Neural progenitor cell (in vitro differentiated cells): ENCODE measurements around the gene TBX5. TPM values are rescaled to one million over a fixed set of nuclear protein-coding genes. Genes with fewer than 3 reads are reported as not detected.
"Not testable (repeated sequence)": the region's sequence is repeated elsewhere in the genome, so short reads cannot be mapped to it uniquely, and the experiment has no call there.

Experiments used
- DNase-seq: peaks from one replicate; pipeline ENCODE4 v3.0.0-alpha.2; 2016; ENCODE audit warnings: low spot score
- H2AFZ ChIP-seq: fragments of 200-600 bp; sonication (generic); replicated peaks from 2 replicates; pipeline ENCODE4 v1.6.1; 2016; ENCODE audit warnings: antibody characterized with exemption
- H3F3A ChIP-seq: fragments of 200-600 bp; sonication (generic); 2 replicates; pipeline ENCODE4 v1.6.1; 2016; ENCODE audit warnings: antibody characterized with exemption, low read depth
- H3K27ac ChIP-seq: fragments of 200-600 bp; sonication (generic); 2 replicates; pipeline ENCODE4 v1.5.1; 2016; ENCODE audit warnings: mild to moderate bottlenecking
- H3K27me3 ChIP-seq: fragments of 200-600 bp; sonication (generic); 2 replicates; pipeline ENCODE4 v1.6.1; 2016; ENCODE audit warnings: mild to moderate bottlenecking, moderate library complexity
- H3K36me3 ChIP-seq: fragments of 200-600 bp; sonication (generic); 2 replicates; pipeline ENCODE4 v1.5.1; 2016
- H3K4me1 ChIP-seq: fragments of 200-600 bp; sonication (generic); 2 replicates; pipeline ENCODE4 v1.6.1; 2016; ENCODE audit warnings: mixed run types
- H3K4me2 ChIP-seq: fragments of 200-600 bp; sonication (generic); 2 replicates; pipeline ENCODE4 v1.6.1; 2016
- H3K4me3 ChIP-seq: fragments of 200-600 bp; sonication (generic); 2 replicates; pipeline ENCODE4 v1.5.1; 2016
- H3K79me2 ChIP-seq: fragments of 200-600 bp; sonication (generic); 2 replicates; pipeline ENCODE4 v1.6.1; 2016; ENCODE audit warnings: low read depth
- H3K9ac ChIP-seq: fragments of 200-600 bp; sonication (generic); 2 replicates; pipeline ENCODE4 v1.6.1; 2016
- H3K9me3 ChIP-seq: fragments of 200-600 bp; sonication (generic); 2 replicates; pipeline ENCODE4 v1.5.1; 2016; ENCODE audit warnings: low read depth
- H4K20me1 ChIP-seq: fragments of 200-600 bp; sonication (generic); 2 replicates; pipeline ENCODE4 v1.6.1; 2016; ENCODE audit warnings: low read depth
- H3K27ac Mint-ChIP-seq: 3 replicates; pipeline ENCODE4 v1.8.0; 2021; ENCODE audit warnings: mixed read lengths
- H3K27me3 Mint-ChIP-seq: 2 replicates; pipeline ENCODE4 v1.8.0; 2022; ENCODE audit warnings: low read depth, mild to moderate bottlenecking, inconsistent platforms, moderate library complexity, mixed read lengths; ENCODE audit not compliant: insufficient read depth
- H3K36me3 Mint-ChIP-seq: 3 replicates; pipeline ENCODE4 v1.8.0; 2021; ENCODE audit warnings: mixed read lengths
- H3K4me1 Mint-ChIP-seq: 3 replicates; pipeline ENCODE4 v1.8.0; 2021; ENCODE audit warnings: mixed read lengths
- H3K4me3 Mint-ChIP-seq: 3 replicates; pipeline ENCODE4 v1.8.0; 2021; ENCODE audit warnings: mild to moderate bottlenecking, moderate library complexity, mixed read lengths
- H3K9me3 Mint-ChIP-seq: 3 replicates; pipeline ENCODE4 v1.8.0; 2020; ENCODE audit warnings: mixed read lengths
- EZH2 ChIP-seq: fragments of 200-600 bp; sonication (generic); IDR thresholded peaks from 2 replicates; pipeline ENCODE4 v1.6.1; 2017; ENCODE audit warnings: antibody characterized with exemption, mild to moderate bottlenecking, moderate library complexity
- EZH2phosphoT487 ChIP-seq: fragments of 200-600 bp; sonication (generic); IDR thresholded peaks from 2 replicates; pipeline ENCODE4 v1.6.1; 2017; ENCODE audit warnings: antibody characterized with exemption
- total RNA-seq: library from RNA; depleted of rRNA; stranded (reverse); fragments of >200 nt; gene quantifications from 2 replicates; pipeline ENCODE4 v1.2.3, GENCODE V29; 2015; ENCODE audit warnings: low replicate concordance
- TF ChIP-seq, protein P1 (sequence below): fragments of 200-600 bp; sonication (generic); IDR thresholded peaks from 2 replicates; pipeline ENCODE4 v1.5.1; 2017; ENCODE audit warnings: antibody characterized with exemption, mild to moderate bottlenecking

TBX5 gene
- total RNA-seq, 1 donor from 2014 or later = not detected

DNA sequence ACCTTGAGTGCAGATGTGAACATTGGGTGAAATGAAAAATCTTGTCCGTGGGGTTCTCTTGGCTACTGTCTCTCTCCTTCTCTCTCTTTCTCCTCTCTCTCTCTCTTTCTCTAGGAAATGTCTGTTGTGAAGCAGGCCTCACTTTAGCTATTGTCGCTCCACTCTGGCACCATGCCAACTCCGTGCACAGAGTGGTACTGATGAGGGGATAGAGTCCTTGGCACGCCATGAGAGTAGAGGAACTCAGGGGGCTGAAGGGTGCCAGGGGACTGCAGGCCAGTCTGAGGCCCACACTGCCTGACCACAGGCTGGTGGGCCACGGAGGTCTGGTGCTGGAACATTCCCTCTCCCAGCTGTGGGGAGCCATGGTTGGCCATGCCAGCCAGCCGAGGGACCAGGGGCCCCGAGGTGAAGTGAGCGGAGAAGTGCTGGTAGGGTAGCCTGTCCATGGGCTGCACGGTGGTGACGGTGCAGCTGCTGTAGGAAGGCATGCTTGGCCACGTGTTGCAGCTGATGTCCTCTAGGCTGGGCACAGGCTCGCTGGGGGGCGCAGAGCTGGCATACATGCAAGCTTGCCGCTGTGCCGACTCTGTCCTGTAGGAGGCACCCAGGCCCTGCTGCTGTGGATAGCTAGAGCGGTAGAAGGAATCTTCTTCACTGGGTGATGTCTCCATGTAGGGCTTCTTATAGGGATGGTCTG is 50.4 kb downstream of the TBX5 start:
- Histone ChIP-seq H3K4me1 (no peaks in the 10 kb centered on the region), H3K36me3 (no peaks in the 10 kb centered on the region), H3K79me2 (no peaks in the 10 kb centered on the region), H3K9me3 (no peaks in the 10 kb centered on the region), H3F3A (no peaks in the 10 kb centered on the region), H3K27me3 (peaks cover 6% of the 10 kb centered on the region), H4K20me1 (no peaks in the 10 kb centered on the region), H2AFZ (no peak overlapping the region), H3K27ac (no peak overlapping the region), H3K4me2 (no peak overlapping the region), H3K4me3 (no peak overlapping the region), H3K9ac (no peak overlapping the region)
- no peaks in the 10 kb centered on the region for H3K9me3 Mint-ChIP-seq
- no peaks in the 10 kb centered on the region for H3K36me3 Mint-ChIP-seq
- H3K4me3 Mint-ChIP-seq = no peak overlapping the region
- peak; percentile 54 for DNase-seq
- no peak overlapping the region for H3K27ac Mint-ChIP-seq
- H3K27me3 Mint-ChIP-seq = peaks cover 4% of the 10 kb centered on the region
- TF ChIP-seq EZH2phosphoT487 = no peak
- TF ChIP-seq, protein P1, sequence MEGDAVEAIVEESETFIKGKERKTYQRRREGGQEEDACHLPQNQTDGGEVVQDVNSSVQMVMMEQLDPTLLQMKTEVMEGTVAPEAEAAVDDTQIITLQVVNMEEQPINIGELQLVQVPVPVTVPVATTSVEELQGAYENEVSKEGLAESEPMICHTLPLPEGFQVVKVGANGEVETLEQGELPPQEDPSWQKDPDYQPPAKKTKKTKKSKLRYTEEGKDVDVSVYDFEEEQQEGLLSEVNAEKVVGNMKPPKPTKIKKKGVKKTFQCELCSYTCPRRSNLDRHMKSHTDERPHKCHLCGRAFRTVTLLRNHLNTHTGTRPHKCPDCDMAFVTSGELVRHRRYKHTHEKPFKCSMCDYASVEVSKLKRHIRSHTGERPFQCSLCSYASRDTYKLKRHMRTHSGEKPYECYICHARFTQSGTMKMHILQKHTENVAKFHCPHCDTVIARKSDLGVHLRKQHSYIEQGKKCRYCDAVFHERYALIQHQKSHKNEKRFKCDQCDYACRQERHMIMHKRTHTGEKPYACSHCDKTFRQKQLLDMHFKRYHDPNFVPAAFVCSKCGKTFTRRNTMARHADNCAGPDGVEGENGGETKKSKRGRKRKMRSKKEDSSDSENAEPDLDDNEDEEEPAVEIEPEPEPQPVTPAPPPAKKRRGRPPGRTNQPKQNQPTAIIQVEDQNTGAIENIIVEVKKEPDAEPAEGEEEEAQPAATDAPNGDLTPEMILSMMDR = peak; percentile 58
- no peaks in the 10 kb centered on the region for H3K4me1 Mint-ChIP-seq

DNA sequence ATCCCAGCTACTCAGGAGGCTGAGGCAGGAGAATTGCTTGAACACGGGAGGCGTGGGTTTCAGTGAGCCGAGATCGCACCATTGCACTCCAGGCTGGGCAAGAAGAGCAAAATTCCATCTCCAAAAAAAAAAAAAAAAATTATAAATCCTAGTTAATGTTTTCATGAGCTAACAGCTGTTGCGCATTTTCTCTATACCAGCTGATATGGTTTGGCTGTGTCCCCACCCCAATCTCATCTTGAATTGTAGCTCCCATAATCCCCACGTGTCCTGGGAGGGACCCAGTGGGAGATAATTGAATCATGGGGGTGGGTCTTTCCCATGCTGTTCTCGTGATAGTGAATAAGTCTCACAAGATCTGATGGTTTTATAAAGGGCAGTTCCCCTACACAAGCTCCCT is 56.7 kb downstream of the TBX5 start:
- not testable (repeated sequence) for H3K36me3 Mint-ChIP-seq, H3K9ac ChIP-seq, H3K9me3 ChIP-seq, H3F3A ChIP-seq, H3K4me3 ChIP-seq, H3K27me3 ChIP-seq, H4K20me1 ChIP-seq, H3K27ac Mint-ChIP-seq, H3K27me3 Mint-ChIP-seq, H3K4me3 Mint-ChIP-seq, DNase-seq, H3K36me3 ChIP-seq, H3K9me3 Mint-ChIP-seq, H3K4me1 Mint-ChIP-seq, H3K4me1 ChIP-seq, H2AFZ ChIP-seq, H3K27ac ChIP-seq, H3K4me2 ChIP-seq, H3K79me2 ChIP-seq

DNA sequence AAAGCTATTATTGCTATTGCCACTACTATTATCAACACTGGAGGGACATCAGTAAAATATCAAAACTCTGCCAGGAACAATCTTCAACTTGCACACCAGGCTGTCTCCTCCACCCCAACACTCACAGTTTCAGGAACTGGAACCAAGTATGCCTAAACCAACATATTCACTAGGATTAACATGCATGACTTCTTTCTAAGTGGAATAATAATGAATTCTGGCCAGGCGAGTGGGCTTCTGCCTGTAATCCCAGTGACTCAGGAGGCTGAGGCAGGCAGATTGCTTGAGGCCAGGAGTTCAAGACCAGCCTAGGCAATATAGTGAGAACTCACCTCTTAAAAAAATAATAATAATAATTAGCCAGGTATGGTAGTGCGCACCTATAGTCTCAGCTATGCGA is 58.1 kb downstream of the TBX5 start:
- Histone ChIP-seq H3K27ac (no peak overlapping the region), H3F3A (no peaks in the 10 kb centered on the region), H3K27me3 (no peaks in the 10 kb centered on the region), H3K4me3 (no peak overlapping the region), H3K79me2 (no peaks in the 10 kb centered on the region), H3K9ac (no peak overlapping the region), H3K4me1 (no peaks in the 10 kb centered on the region), H2AFZ (no peak overlapping the region), H3K4me2 (no peak overlapping the region), H4K20me1 (no peaks in the 10 kb centered on the region), H3K9me3 (no peaks in the 10 kb centered on the region), H3K36me3 (no peaks in the 10 kb centered on the region)
- Mint-ChIP-seq H3K4me3 (no peak overlapping the region), H3K36me3 (no peaks in the 10 kb centered on the region), H3K27me3 (peaks cover 3% of the 10 kb centered on the region), H3K27ac (no peak overlapping the region), H3K4me1 (no peaks in the 10 kb centered on the region), H3K9me3 (no peaks in the 10 kb centered on the region)
- DNase-seq = no peak
- TF ChIP-seq EZH2 = no peak
- TF ChIP-seq EZH2phosphoT487 = no peak
- TF ChIP-seq, protein P1 = no peak

DNA sequence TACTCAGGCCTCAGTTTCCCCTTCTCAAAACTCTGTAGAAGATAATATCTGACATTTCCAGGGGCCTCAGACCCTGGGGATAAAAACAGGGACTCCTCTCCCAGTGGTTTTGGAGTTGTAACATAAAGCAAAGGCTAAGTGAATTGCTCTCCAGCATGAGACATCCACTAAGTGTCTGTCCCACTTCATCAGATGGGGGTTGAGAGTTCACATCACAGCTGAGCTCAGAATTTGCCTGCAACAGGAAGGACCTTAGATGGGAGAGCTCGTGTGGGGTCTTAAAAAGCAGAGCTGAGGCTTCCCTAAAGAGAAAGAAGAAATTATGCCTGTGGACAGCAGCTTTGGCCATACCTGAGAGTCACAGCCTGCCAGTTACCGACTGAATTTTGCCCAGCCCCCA is 61.1 kb downstream of the TBX5 start:
- H3K27ac ChIP-seq = no peak overlapping the region
- H3K36me3 ChIP-seq = no peaks in the 10 kb centered on the region
- Mint-ChIP-seq H3K9me3 (no peaks in the 10 kb centered on the region), H3K4me1 (no peaks in the 10 kb centered on the region), H3K36me3 (no peaks in the 10 kb centered on the region), H3K27me3 (peaks cover 3% of the 10 kb centered on the region), H3K4me3 (no peak overlapping the region), H3K27ac (no peak overlapping the region)
- H3K9me3 ChIP-seq = no peaks in the 10 kb centered on the region
- H3K4me1 ChIP-seq = no peaks in the 10 kb centered on the region
- H4K20me1 ChIP-seq = no peaks in the 10 kb centered on the region
- H3K4me3 ChIP-seq = no peak overlapping the region
- no peaks in the 10 kb centered on the region for H3F3A ChIP-seq
- H3K4me2 ChIP-seq = no peak overlapping the region
- DNase-seq = no peak
- no peaks in the 10 kb centered on the region for H3K79me2 ChIP-seq
- no peak overlapping the region for H3K9ac ChIP-seq
- no peak overlapping the region for H2AFZ ChIP-seq
- H3K27me3 ChIP-seq = no peaks in the 10 kb centered on the region
- TF ChIP-seq, protein P1 = no peak
- TF ChIP-seq EZH2 = no peak
- TF ChIP-seq EZH2phosphoT487 = no peak
